Measurements from ENCODE around the gene FUT7. TPM values are rescaled to one million over a fixed set of nuclear protein-coding genes. Genes with fewer than 3 reads are reported as not detected.

Gene FUT7
- total RNA-seq, 1 experiment from 2014 or later: not detected

DNA sequence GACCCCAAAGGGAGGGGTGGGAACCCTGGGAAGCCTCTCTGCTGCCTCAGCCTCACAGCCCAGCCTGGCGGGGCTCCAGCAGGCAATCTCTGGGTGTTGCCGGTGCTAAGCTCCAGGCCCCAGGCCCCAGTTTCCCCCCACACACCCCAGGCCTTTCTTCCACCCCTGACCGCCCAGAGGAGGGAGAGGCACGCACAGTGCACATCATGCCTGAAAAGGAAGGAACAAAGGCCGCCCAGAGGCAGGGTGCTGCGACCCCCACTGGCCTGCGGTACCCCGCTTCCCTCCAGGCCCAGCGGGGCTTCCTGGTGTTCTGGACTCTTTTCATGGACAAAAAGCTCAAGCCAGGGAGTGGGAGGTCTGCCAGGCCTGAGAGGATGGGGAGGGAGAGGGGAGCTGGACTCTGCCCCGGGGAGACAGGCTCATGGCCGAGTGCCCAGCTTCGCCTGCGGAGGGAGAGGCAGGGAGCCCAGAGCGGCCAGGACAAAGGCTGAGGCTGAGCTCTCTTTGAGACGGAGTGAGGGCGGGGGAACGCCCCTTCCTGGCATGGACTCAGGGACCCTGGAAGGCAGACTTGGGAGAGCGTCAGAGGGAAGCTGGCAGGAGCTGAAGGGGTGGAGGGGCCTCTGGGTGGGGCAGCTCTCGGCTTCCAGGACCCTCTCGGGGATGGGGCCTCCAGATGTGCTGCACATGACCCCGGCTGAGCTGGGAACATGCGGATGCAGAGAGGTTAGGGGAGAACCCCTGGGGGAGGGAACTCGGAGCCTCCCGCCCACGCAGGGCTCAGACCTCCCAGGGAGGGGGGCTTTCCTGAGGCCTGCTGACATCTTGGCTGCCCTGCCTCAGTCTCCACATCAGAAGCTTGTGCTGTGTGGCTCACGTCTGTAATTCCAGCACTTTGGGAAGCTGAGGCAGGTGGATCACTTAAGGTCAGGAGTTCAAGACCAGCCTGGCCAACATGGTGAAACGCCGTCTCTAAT is 23.8 kb upstream of the FUT7 start:
- no peak overlapping the region for H3K4me3 Mint-ChIP-seq
- Histone ChIP-seq H3K27me3 (ENCODE audit: insufficient read depth, low read length) (peaks cover 2% of the 10 kb centered on the region; the same call in 1 of the 2 replicates), H2BK12ac (ENCODE audit: insufficient read length, low read depth, low read length) (no peak overlapping the region), H2BK120ac (ENCODE audit: low read depth, low read length, poor library complexity, severe bottlenecking) (no peak overlapping the region), H3K23me2 (ENCODE audit: insufficient read length, low read depth, low read length, poor library complexity, severe bottlenecking) (peaks cover 6% of the 10 kb centered on the region), H2BK20ac (ENCODE audit: low read depth, low read length, poor library complexity, severe bottlenecking) (no peak overlapping the region), H3K4me2 (ENCODE audit: insufficient read depth, insufficient read length, low read length) (no peak overlapping the region), H2BK15ac (ENCODE audit: low read depth, low read length) (no peak overlapping the region), H4K8ac (replicated peaks; ENCODE audit: insufficient read length, low read depth, low read length) (no peak overlapping the region), H3K79me1 (ENCODE audit: insufficient read depth, low read depth, low read length, poor library complexity, severe bottlenecking) (no peaks in the 10 kb centered on the region), H3T11ph (ENCODE audit: low read length) (no peak overlapping the region), H3K9me3 (ENCODE audit: control insufficient read depth, low read depth, low read length) (no peaks in the 10 kb centered on the region), H3K9ac (ENCODE audit: extremely low read depth, insufficient read length, low read length) (no peak overlapping the region), H3K4me1 (ENCODE audit: insufficient read depth, low read length) (no peaks in the 10 kb centered on the region), H2BK5ac (ENCODE audit: insufficient read length, low read length) (no peak overlapping the region), H4K20me1 (ENCODE audit: control insufficient read depth, insufficient read depth, insufficient read length) (no peaks in the 10 kb centered on the region), H3K18ac (ENCODE audit: insufficient read length, low read depth, low read length) (no peak overlapping the region), H3K27ac (ENCODE audit: insufficient read length, low read depth, low read length) (no peak overlapping the region), H3K56ac (ENCODE audit: insufficient read length, low read depth, low read length) (no peak overlapping the region), H3K14ac (ENCODE audit: insufficient read depth, low read length) (no peak overlapping the region), H2AK5ac (ENCODE audit: insufficient read length, low read length) (no peak overlapping the region), H3K4ac (ENCODE audit: low read depth, low read length) (no peak overlapping the region), H2AFZ (ENCODE audit: low read length) (no peak overlapping the region), H3K79me2 (ENCODE audit: insufficient read depth, low read length) (no peaks in the 10 kb centered on the region), H4K5ac (ENCODE audit: insufficient read length, low read depth, low read length) (no peak overlapping the region), H3K23ac (ENCODE audit: insufficient read length, low read depth, low read length) (no peak overlapping the region), H4K91ac (ENCODE audit: insufficient read length, low read depth, low read length) (no peak overlapping the region)
- TF ChIP-seq, protein P1, sequence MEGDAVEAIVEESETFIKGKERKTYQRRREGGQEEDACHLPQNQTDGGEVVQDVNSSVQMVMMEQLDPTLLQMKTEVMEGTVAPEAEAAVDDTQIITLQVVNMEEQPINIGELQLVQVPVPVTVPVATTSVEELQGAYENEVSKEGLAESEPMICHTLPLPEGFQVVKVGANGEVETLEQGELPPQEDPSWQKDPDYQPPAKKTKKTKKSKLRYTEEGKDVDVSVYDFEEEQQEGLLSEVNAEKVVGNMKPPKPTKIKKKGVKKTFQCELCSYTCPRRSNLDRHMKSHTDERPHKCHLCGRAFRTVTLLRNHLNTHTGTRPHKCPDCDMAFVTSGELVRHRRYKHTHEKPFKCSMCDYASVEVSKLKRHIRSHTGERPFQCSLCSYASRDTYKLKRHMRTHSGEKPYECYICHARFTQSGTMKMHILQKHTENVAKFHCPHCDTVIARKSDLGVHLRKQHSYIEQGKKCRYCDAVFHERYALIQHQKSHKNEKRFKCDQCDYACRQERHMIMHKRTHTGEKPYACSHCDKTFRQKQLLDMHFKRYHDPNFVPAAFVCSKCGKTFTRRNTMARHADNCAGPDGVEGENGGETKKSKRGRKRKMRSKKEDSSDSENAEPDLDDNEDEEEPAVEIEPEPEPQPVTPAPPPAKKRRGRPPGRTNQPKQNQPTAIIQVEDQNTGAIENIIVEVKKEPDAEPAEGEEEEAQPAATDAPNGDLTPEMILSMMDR (conservative IDR thresholded peaks at IDR 0.05): no peak
- H3K36me3 Mint-ChIP-seq (ENCODE audit: insufficient read depth in 1 of 3, low read depth in 3 of 3): no peaks in the 10 kb centered on the region
- no CpG with 5 or more reads among the region's 28 CpGs for WGBS (ENCODE audit: extremely low coverage, insufficient read length, low lambda C conversion rate)
- peaks cover 57% of the 10 kb centered on the region for H3K27me3 Mint-ChIP-seq (ENCODE audit: low read depth)
- no peak for DNase-seq
- H3K27ac Mint-ChIP-seq: no peak overlapping the region
- H3K9me3 Mint-ChIP-seq: no peaks in the 10 kb centered on the region
- H3K4me1 Mint-ChIP-seq: peaks cover 2 to 7% of the 10 kb centered on the region in 2 experiments

Data from H9 (cell line).